Activated naive CD4-positive, alpha-beta T cell treated with anti-CD3 and anti-CD28 coated beads for 36 hours (primary cell): ENCODE data around the gene NBPF11. TPM values are rescaled to one million over a fixed set of nuclear protein-coding genes. Genes with fewer than 3 reads are reported as not detected.
A peak's percentile ranks its signal among the peaks of the same experiment; 100 is the strongest.
"Not testable (repeated sequence)": the region's sequence is repeated elsewhere in the genome, so short reads cannot be mapped to it uniquely, and the experiment has no call there.

Source experiments
- CTCF ChIA-PET: fragments of 350-600 bp; sonication (Branson Sonifier 250); formaldehyde crosslinking; loops from one replicate; lab custom pipeline; 2021; ENCODE audit warnings: antibody characterized with exemption; lab: Charles Lee
- DNase-seq: peaks from one replicate; pipeline ENCODE4 v3.0.0-alpha.2; 2020
- H3K27ac Mint-ChIP-seq: one replicate; pipeline ENCODE4 v1.8.0; 2021; ENCODE audit warnings: mild to moderate bottlenecking, mixed read lengths
- H3K27me3 Mint-ChIP-seq: one replicate; pipeline ENCODE4 v1.8.0; 2021; ENCODE audit warnings: low read depth, mixed read lengths
- H3K36me3 Mint-ChIP-seq: one replicate; pipeline ENCODE4 v1.8.0; 2021; ENCODE audit warnings: low read depth, mixed read lengths
- H3K4me1 Mint-ChIP-seq: one replicate; pipeline ENCODE4 v1.8.0; 2021; ENCODE audit warnings: low read depth, mixed read lengths
- H3K4me3 Mint-ChIP-seq: one replicate; pipeline ENCODE4 v1.8.0; 2021; ENCODE audit warnings: mild to moderate bottlenecking, moderate library complexity, mixed read lengths
- H3K9me3 Mint-ChIP-seq: one replicate; pipeline ENCODE4 v1.8.0; 2021; ENCODE audit warnings: mixed read lengths
- intact Hi-C: fragments of 100-400 bp; cut with micrococcal nuclease; formaldehyde crosslinking; loops from one replicate; pipeline ENCODE4 v1.15.1; 2023
- total RNA-seq, 2 experiments: library from RNA; stranded (reverse); gene quantifications; one replicate each; pipeline ENCODE4 v1.2.3, GENCODE V29; 2021

The NBPF11 gene, protein sequence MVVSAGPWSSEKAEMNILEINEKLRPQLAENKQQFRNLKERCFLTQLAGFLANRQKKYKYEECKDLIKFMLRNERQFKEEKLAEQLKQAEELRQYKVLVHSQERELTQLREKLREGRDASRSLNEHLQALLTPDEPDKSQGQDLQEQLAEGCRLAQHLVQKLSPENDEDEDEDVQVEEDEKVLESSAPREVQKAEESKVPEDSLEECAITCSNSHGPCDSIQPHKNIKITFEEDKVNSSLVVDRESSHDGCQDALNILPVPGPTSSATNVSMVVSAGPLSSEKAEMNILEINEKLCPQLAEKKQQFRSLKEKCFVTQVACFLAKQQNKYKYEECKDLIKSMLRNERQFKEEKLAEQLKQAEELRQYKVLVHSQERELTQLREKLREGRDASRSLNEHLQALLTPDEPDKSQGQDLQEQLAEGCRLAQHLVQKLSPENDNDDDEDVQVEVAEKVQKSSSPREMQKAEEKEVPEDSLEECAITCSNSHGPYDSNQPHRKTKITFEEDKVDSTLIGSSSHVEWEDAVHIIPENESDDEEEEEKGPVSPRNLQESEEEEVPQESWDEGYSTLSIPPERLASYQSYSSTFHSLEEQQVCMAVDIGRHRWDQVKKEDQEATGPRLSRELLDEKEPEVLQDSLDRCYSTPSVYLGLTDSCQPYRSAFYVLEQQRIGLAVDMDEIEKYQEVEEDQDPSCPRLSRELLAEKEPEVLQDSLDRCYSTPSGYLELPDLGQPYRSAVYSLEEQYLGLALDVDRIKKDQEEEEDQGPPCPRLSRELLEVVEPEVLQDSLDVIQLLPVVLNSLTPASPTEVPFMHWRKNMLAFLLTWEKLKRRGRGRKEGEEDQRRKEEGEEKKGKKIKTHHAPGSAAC
- total RNA-seq = 1 to 10 TPM; 6.7 to 7.3 TPM

DNA sequence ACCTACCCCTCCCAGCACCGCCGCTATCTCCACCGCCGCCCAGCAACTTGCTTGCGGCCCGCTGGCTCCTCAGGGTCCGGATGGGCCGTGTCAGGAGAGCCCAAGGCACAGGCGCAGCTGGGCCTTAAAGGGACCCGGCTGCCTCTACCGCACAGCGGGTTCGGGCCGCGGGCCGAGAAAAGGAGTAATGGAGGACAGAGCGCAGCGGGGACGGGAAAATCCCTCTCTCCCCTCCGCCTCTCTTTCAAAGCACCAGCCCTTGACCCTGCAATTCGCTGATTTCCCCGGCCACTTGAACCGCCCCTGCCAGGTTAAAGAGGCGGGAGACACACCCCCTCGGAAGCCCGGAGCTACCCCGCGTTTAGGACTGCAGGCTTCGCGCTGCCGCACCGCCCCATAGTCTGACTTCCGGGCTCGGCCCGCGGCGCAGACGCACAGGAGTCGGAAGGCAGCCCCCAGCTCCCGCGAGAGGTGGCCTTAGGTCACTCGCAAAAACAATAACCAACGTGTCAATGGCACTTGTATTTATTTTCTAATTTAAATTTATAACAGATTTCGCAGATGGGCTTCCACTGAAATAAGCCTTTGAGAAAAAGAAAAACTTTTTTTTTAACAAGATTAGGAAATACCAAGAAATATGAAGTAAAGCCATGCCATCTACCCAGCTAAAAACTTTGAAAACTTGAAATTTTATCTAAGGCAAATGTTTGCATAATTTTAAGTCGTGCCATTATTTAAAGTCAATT, at the start of gene NBPF11:
TSS of gene NBPF11 (minus strand) at position 371 of the 746 bp plus-strand sequence. CDS start 25,278 bp downstream, outside the sequence.
- intact Hi-C loops, H3K27me3 Mint-ChIP-seq, H3K9me3 Mint-ChIP-seq, CTCF ChIA-PET, H3K36me3 Mint-ChIP-seq: not testable (repeated sequence)
- Mint-ChIP-seq H3K4me1 (peaks cover 14% of the 10 kb centered on the region), H3K4me3 (peak within 1 kb of the TSS; percentile 96), H3K27ac (peak within 1 kb of the TSS; percentile 88)
- peak; percentile 89 for DNase-seq

DNA sequence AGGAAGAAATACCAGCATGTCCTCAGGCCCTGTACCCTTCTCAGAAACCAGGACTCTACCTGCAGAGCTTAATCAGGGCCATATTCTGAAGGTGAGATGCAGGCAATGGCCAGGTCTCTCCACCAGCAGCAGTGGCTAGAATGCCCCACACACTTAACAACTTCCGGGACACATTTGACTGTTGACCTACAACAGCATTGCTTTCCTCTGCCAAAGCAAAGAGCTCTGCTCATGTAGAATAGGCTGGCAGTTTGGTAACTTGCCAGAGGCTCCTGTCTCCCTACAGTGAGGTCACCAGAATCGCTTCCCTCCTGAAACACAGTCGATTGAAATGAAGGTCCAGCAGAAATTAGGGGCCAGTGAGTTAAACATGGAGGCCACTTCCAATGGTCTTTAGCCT, 45.3 kb upstream of the NBPF11 start:
- H3K4me3 Mint-ChIP-seq, H3K27ac Mint-ChIP-seq, H3K9me3 Mint-ChIP-seq, H3K36me3 Mint-ChIP-seq, DNase-seq, H3K4me1 Mint-ChIP-seq, intact Hi-C loops, H3K27me3 Mint-ChIP-seq, CTCF ChIA-PET: not testable (repeated sequence)

DNA sequence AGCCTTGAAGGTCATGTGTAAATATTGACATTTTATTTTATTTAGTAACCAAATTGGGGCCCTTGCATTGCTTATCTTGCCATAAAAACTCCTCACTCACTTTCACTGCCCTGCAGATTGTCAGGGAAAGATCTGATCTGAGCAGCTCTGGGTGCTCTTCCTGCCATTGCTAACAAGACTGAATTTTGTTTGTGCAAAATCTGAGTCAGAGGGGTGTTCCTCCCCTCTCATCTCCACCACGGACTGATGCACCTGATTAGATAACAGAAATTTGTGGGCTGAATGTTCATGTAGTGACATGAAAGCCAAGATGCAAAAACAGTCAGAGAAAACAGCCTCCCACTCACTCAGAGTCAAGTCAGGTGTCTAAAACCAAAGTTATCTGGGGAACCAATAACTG, 44.9 kb upstream of the NBPF11 start:
- H3K27ac Mint-ChIP-seq, H3K4me3 Mint-ChIP-seq, H3K27me3 Mint-ChIP-seq, H3K36me3 Mint-ChIP-seq, intact Hi-C loops, H3K4me1 Mint-ChIP-seq, DNase-seq, CTCF ChIA-PET, H3K9me3 Mint-ChIP-seq: not testable (repeated sequence)

DNA sequence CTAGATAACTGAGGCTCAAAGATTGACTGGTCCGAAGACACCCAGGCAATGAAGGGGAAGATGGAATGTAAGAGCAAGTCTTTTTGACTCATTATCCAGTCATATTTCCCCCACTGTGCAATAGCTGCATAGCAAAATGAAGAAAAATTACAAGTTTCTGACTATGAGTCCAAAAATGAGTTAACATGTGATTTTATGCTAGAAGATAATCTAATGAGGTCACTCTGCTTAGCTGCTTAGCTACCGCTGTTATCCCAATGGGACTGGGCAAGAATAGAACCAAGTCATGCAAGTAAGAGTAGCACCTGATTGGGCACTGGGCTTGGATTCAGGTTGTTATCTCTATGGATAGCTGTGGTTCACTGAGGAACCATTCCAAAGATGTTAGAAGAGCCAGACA, 43.0 kb upstream of the NBPF11 start:
- intact Hi-C loops, H3K4me3 Mint-ChIP-seq, H3K27ac Mint-ChIP-seq, H3K27me3 Mint-ChIP-seq, DNase-seq, H3K36me3 Mint-ChIP-seq, H3K9me3 Mint-ChIP-seq, CTCF ChIA-PET, H3K4me1 Mint-ChIP-seq: not testable (repeated sequence)

DNA sequence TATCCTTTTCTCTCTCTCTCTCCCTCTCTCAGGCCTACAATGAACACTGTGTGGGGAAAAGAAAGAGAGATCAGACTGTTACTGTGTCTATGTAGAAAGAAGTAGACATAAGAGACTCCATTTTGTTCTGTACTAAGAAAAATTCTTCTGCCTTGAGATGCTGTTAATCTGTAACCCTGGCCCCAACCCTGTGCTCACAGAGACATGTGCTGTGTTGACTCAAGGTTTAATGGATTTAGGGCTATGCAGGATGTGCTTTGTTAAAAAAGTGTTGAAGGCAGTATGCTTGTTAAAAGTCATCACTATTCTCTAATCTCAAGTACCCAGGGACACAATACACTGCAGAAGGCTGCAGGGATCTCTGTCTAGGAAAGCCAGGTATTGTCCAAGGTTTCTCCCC, 36.7 kb upstream of the NBPF11 start:
- intact Hi-C loops, H3K36me3 Mint-ChIP-seq, H3K27me3 Mint-ChIP-seq, DNase-seq, CTCF ChIA-PET, H3K27ac Mint-ChIP-seq, H3K4me1 Mint-ChIP-seq, H3K9me3 Mint-ChIP-seq, H3K4me3 Mint-ChIP-seq: not testable (repeated sequence)

DNA sequence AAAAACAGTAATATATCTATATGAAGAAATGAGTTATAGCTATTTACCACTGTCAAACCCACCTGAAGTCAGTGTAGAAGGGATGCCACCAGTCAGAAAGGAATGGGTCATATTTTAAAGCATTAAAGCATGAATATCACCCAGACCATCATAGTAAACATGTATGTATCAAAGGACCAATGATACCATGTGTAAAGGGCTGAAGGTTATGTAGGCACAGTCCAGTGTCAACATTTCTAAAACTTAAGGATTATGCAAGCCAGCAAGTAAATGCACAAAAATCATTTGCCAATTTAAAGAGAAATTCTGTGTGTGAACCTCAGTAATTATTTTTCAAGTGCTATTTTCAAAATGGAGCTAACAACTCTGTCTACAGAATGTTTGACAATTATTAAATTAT, 26.6 kb upstream of the NBPF11 start:
- CTCF ChIA-PET, intact Hi-C loops, H3K4me1 Mint-ChIP-seq, DNase-seq, H3K36me3 Mint-ChIP-seq, H3K27me3 Mint-ChIP-seq, H3K4me3 Mint-ChIP-seq, H3K9me3 Mint-ChIP-seq, H3K27ac Mint-ChIP-seq: not testable (repeated sequence)

DNA sequence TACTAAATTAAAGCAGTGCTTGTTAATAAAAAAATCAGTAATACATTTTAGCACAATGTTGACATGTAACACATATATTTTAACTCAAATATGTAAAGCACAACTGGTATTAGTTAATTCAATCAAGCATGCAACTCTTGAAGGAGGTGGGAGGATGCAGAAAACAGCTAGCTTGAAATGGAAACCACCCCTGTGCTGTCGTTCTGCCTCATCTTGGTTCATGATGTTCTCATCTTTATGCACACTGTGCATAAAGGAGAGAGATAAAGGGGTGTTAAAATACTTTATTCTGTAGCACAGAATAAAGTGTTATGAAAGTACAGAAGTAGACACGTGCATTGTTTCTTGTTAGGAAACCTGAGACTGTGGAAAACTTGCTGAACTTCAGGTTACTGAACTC, 23.3 kb upstream of the NBPF11 start:
- H3K4me1 Mint-ChIP-seq, H3K27me3 Mint-ChIP-seq, H3K27ac Mint-ChIP-seq, H3K36me3 Mint-ChIP-seq, H3K9me3 Mint-ChIP-seq, H3K4me3 Mint-ChIP-seq, intact Hi-C loops, DNase-seq, CTCF ChIA-PET: not testable (repeated sequence)

DNA sequence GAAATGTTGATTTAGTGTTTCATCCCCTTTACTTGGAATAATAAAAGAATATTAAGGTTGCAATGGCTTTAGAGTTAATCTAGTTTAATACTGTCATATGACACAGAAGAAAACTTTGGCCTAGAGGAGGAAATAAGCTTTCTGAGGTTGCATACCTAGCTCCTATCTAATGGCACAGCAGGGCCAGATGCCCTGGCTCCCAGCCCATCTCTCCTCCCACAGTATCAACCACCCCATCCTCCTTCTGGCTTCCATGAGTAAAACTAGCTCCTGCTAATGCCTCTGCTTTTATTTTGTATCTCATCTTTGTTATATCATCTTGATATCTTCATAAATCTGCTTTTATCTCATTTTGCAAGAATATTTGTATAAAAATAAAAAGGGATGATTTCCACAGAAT, 19.9 kb upstream of the NBPF11 start:
- H3K9me3 Mint-ChIP-seq, H3K4me1 Mint-ChIP-seq, H3K27ac Mint-ChIP-seq, H3K27me3 Mint-ChIP-seq, CTCF ChIA-PET, intact Hi-C loops, H3K4me3 Mint-ChIP-seq, H3K36me3 Mint-ChIP-seq, DNase-seq: not testable (repeated sequence)

DNA sequence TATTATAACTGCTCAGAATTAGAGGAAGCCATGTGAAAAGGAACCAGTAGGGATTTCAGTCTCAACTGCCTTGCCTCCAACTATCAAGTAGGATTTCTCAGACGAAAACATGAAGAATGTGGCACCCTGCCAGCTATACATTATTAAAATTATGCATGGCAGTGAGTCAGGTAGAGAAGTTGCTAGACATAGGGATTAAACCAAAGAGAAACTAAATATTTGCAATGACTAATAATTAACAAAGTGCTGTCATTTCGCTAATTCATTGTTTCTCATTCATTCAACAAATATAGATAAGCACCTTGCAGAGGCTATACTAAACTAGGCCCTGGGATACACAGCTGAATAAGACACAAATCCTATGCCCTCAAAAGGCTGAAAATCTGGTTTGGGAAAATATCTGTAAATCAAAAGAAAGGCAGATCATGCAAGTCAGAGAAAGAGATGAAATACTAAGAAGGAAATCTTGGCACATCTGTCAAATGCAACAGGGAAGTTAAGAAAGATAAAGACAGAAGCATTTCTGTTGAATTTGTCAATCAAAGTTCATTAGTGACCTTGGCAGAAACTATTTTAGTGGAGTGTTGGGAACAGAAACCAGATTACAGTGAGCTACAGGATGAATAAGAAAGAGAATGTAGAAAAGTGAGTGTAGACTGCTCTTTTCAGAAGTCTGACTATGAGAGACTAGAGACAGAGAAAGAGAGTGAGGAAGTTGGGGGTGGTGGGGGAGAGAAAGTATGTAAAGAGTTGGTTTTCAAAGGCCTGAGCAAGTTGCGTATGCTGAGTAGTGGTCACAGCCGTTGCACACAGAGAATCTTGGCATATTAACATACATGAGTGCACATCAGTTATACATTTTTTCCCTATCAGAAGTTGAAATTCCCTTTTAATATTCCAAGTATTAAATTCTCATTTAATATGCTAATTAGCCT, 14.7 kb upstream of the NBPF11 start:
- CTCF ChIA-PET = no interaction called here
- DNase-seq = no peak
- no peaks in the 10 kb centered on the region for H3K36me3 Mint-ChIP-seq
- H3K27me3 Mint-ChIP-seq = no peaks in the 10 kb centered on the region
- H3K9me3 Mint-ChIP-seq = no peaks in the 10 kb centered on the region
- intact Hi-C loops = no loop called here
- H3K27ac Mint-ChIP-seq = no peak overlapping the region
- no peak overlapping the region for H3K4me3 Mint-ChIP-seq
- peaks cover 6% of the 10 kb centered on the region for H3K4me1 Mint-ChIP-seq

DNA sequence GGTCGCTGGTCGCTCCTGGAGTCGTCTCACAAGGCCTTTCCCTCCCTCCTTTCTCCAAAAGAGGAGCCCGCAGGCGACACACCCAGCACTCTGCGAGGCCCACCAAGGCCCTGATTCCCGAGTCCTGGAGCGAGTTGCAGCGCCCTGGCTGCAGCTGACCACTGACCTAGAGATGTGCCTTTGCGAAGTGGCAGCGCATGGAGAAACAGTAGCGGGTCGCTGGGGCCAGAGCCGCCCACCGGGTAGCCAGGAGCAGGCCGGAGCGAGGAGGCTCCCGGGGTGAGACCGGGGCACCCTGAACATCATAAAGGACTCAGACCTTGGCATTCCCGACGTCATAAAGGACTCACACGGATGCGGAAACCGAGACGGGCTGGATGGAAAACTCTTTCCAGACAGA, 10.3 kb upstream of the NBPF11 start:
- peaks cover 10% of the 10 kb centered on the region for H3K4me1 Mint-ChIP-seq
- CTCF ChIA-PET = no interaction called here
- peaks cover 9% of the 10 kb centered on the region for H3K27me3 Mint-ChIP-seq
- no peaks in the 10 kb centered on the region for H3K36me3 Mint-ChIP-seq
- no peaks in the 10 kb centered on the region for H3K9me3 Mint-ChIP-seq
- no peak overlapping the region for H3K4me3 Mint-ChIP-seq
- DNase-seq = no peak
- H3K27ac Mint-ChIP-seq = no peak overlapping the region
- intact Hi-C loops = no loop called here

DNA sequence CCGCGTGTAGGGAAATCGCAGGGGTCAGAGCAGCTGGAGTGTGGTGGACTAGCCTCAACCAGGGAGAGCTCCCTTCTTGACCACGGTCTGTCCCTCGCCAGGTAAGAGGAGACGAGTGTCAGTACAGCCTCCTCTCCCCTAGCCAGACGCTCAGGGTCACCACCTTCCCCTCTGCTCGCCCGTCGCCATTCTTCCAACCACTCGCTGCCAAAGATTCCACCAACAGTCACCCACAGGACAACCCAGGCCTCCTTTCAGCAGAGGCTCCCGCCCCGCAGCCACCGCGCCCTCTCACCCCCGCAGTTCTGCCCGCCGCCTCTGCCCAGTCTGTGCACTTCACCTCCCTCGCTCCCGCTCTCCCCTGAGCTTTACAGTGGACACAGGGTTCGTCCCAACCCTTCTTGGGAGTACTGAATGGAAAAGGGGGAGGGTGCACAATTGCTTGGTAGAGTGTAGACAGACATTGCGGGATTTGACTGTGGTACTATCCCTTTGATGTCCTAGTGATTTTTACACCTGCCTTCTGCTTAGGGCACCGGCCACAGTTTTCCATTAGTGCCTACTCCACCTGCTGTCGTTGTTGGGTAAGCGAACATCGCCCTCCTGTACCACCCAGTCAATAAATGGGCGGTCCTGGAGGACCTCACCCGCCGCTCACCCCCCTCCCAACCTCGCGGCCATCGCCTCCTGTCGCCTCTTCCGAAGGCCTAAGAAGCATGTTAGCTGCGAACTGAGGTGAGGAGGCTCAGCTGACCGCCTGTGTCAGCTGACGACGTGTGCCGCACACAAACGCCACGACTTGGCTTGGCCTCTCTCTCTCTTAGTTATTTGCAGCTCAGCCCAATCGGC, 9.2 kb upstream of the NBPF11 start:
- H3K9me3 Mint-ChIP-seq = no peaks in the 10 kb centered on the region
- no peak overlapping the region for H3K27ac Mint-ChIP-seq
- no peaks in the 10 kb centered on the region for H3K36me3 Mint-ChIP-seq
- peaks cover 10% of the 10 kb centered on the region for H3K27me3 Mint-ChIP-seq
- no peak for DNase-seq
- H3K4me3 Mint-ChIP-seq = no peak overlapping the region
- H3K4me1 Mint-ChIP-seq = peaks cover 5% of the 10 kb centered on the region
- CTCF ChIA-PET = no interaction called here
- intact Hi-C loops = no loop called here
